Measurements from ENCODE around the gene ARMC12. TPM values are rescaled to one million over a fixed set of nuclear protein-coding genes. Genes with fewer than 3 reads are reported as not detected.

The ARMC12 gene
- total and polyA plus RNA-seq, 2 of the 13 experiments (the other 11 are each of a cell fraction or from before 2014, with no cell fraction given) = 1.3 TPM; not detected in 1

- TF ChIP-seq ZXDC (CRISPR knock-in tag; IDR thresholded peaks at IDR 0.05) = no peak
- no peak for TF ChIP-seq XBP1 (CRISPR knock-in tag; IDR thresholded peaks at IDR 0.05)
- no peak for TF ChIP-seq PAXIP1 (CRISPR knock-in tag; conservative IDR thresholded peaks at IDR 0.05)
- peak; percentile 77 for TF ChIP-seq STAG1 (CRISPR knock-in tag; IDR thresholded peaks at IDR 0.05)
- TF ChIP-seq HNRNPK (IDR thresholded peaks at IDR 0.05; ENCODE audit: low read depth, low read length, poor library complexity, severe bottlenecking) = no peak
- TF ChIP-seq ELF3 (CRISPR knock-in tag; IDR thresholded peaks at IDR 0.05) = 0 out of 2 replicates have a peak, but pooled peaks have one; percentile 15
- TF ChIP-seq ZNF772 (CRISPR knock-in tag; IDR thresholded peaks at IDR 0.05) = no peak
- TF ChIP-seq CTCF (CRISPR knock-in tag; IDR thresholded peaks at IDR 0.05) = peak; percentile 79
- TF ChIP-seq ARNTL (CRISPR knock-in tag; IDR thresholded peaks at IDR 0.05) = 0 out of 2 replicates have a peak, but pooled peaks have one; percentile 35
- TF ChIP-seq KLF16 (CRISPR knock-in tag; IDR thresholded peaks at IDR 0.05) = no peak
- no peak for TF ChIP-seq ZNF790 (CRISPR knock-in tag; IDR thresholded peaks at IDR 0.05; ENCODE audit: borderline replicate concordance)
- no peak for TF ChIP-seq ZNF10 (CRISPR knock-in tag; IDR thresholded peaks at IDR 0.05; ENCODE audit: borderline replicate concordance, low read depth)
- peak; percentile 21; the same call in 1 of the 2 replicates for TF ChIP-seq SALL1 (CRISPR knock-in tag; IDR thresholded peaks at IDR 0.05)
- no peak for TF ChIP-seq ZNF768 (CRISPR knock-in tag; IDR thresholded peaks at IDR 0.05)
- no peak for TF ChIP-seq ZNF329 (CRISPR knock-in tag; IDR thresholded peaks at IDR 0.05; ENCODE audit: low read depth)
- no peak for TF ChIP-seq REXO4 (CRISPR knock-in tag; IDR thresholded peaks at IDR 0.05; ENCODE audit: borderline replicate concordance)
- TF ChIP-seq ZNF34 (CRISPR knock-in tag; IDR thresholded peaks at IDR 0.05; ENCODE audit: borderline replicate concordance) = no peak
- TF ChIP-seq PAX8 (CRISPR knock-in tag; IDR thresholded peaks at IDR 0.05; ENCODE audit: borderline replicate concordance) = no peak
- TF ChIP-seq KAT8 (CRISPR knock-in tag; IDR thresholded peaks at IDR 0.05) = 0 out of 2 replicates have a peak, but pooled peaks have one; percentile 29
- no peak for TF ChIP-seq HIC2 (CRISPR knock-in tag; IDR thresholded peaks at IDR 0.05; ENCODE audit: low read depth)
Measured at GRCh38 chr6:35757456-35758123, 20.8 kb downstream of the ARMC12 start (continued).

All from HepG2 (cell line).